ENCODE measurements around the gene ABCB9. TPM values are rescaled to one million over a fixed set of nuclear protein-coding genes. Genes with fewer than 3 reads are reported as not detected.

The ABCB9 gene
- total and polyA plus RNA-seq, 7 donors = 1.2 to 5.3 (median 3.0) TPM

GRCh38 chr12:122961531-122962329 is 4.5 kb downstream of the ABCB9 start:
- intact Hi-C loops (cut with DNase I) = no loop called here
- Histone ChIP-seq H3K4me3 (no peak overlapping the region), H3K36me3 (peaks cover 0 to 18% (median 6%) of the 10 kb centered on the region in 4 donors), H3K27me3 (no peaks in the 10 kb centered on the region), H3K4me1 (peaks cover 0 to 31% (median 30%) of the 10 kb centered on the region in 4 donors), H3K27ac (no peak overlapping the region), H3K9me3 (no peaks in the 10 kb centered on the region)
- no peak for TF ChIP-seq POLR2AphosphoS5 (IDR thresholded peaks at IDR 0.05)
- TF ChIP-seq CTCF (IDR thresholded peaks at IDR 0.05) = no peak
- TF ChIP-seq EP300 (IDR thresholded peaks at IDR 0.05) = no peak
- no peak for TF ChIP-seq POLR2A (IDR thresholded peaks at IDR 0.05)
- 39 to 78% methylated on average over 10 of the region's 10 CpGs for WGBS, 2 donors
- DNase-seq = no peak

GRCh38 chr12:122960193-122960569 is 6.1 kb downstream of the ABCB9 start:
- Histone ChIP-seq H3K9me3 (no peaks in the 10 kb centered on the region), H3K36me3 (peaks cover 0 to 18% (median 6%) of the 10 kb centered on the region in 4 donors), H3K27ac (no peak overlapping the region), H3K4me3 (no peak overlapping the region), H3K4me1 (peaks cover 0 to 16% (median 14%) of the 10 kb centered on the region in 4 donors), H3K27me3 (no peaks in the 10 kb centered on the region)
- no peak for DNase-seq
- 92 to 95% methylated on average over 8 of the region's 8 CpGs for WGBS, 2 donors
- TF ChIP-seq EP300 (IDR thresholded peaks at IDR 0.05) (no peak), POLR2A (IDR thresholded peaks at IDR 0.05) (no peak), POLR2AphosphoS5 (IDR thresholded peaks at IDR 0.05) (no peak), CTCF (IDR thresholded peaks at IDR 0.05) (no peak)
- intact Hi-C loops (cut with DNase I) = no loop called here

GRCh38 chr12:122959566-122960192 is 6.6 kb downstream of the ABCB9 start:
- Histone ChIP-seq H3K27ac (no peak overlapping the region), H3K27me3 (no peaks in the 10 kb centered on the region), H3K4me1 (peaks cover 0 to 12% (median 11%) of the 10 kb centered on the region in 4 donors), H3K9me3 (no peaks in the 10 kb centered on the region), H3K36me3 (peaks cover 0 to 18% (median 6%) of the 10 kb centered on the region in 4 donors), H3K4me3 (no peak overlapping the region)
- WGBS, 2 donors = 93 to 96% methylated on average over 35 of the region's 35 CpGs
- no peak for TF ChIP-seq POLR2A (IDR thresholded peaks at IDR 0.05)
- TF ChIP-seq POLR2AphosphoS5 (IDR thresholded peaks at IDR 0.05) = no peak
- TF ChIP-seq CTCF (IDR thresholded peaks at IDR 0.05) = no peak
- no peak for TF ChIP-seq EP300 (IDR thresholded peaks at IDR 0.05)
- intact Hi-C loops (cut with DNase I) = no loop called here
- no peak for DNase-seq

GRCh38 chr12:122958198-122958888 is 7.9 kb downstream of the ABCB9 start:
- Histone ChIP-seq H3K36me3 (peaks cover 0 to 18% (median 6%) of the 10 kb centered on the region in 4 donors), H3K27ac (no peak overlapping the region), H3K4me3 (no peak overlapping the region), H3K4me1 (peaks cover 0 to under 1% (median 0%) of the 10 kb centered on the region in 4 donors), H3K9me3 (no peaks in the 10 kb centered on the region), H3K27me3 (no peaks in the 10 kb centered on the region)
- intact Hi-C loops (cut with DNase I) = no loop called here
- WGBS, 2 donors = 86 to 91% methylated on average over 5 of the region's 5 CpGs
- no peak for DNase-seq
- TF ChIP-seq EP300 (IDR thresholded peaks at IDR 0.05) (no peak), POLR2A (IDR thresholded peaks at IDR 0.05) (no peak), CTCF (IDR thresholded peaks at IDR 0.05) (no peak), POLR2AphosphoS5 (IDR thresholded peaks at IDR 0.05) (no peak)

All from sigmoid colon (tissue), 7 donors.